Effector memory CD4-positive, alpha-beta T cell (primary cell): ENCODE data around the gene SCN1A.
"Not testable (repeated sequence)": the region's sequence is repeated elsewhere in the genome, so short reads cannot be mapped to it uniquely, and the experiment has no call there.

Experiments
- DNase-seq, 3 donors: peaks; one replicate each; pipeline ENCODE4 v3.0.0-alpha.2; 2020
- H3K27ac ChIP-seq: 2 replicates; pipeline ENCODE4 v1.7.0; 2013; ENCODE audit warnings: mild to moderate bottlenecking, low read length, moderate library complexity; ENCODE audit not compliant: insufficient read depth, poor library complexity, severe bottlenecking
- H3K27me3 ChIP-seq: replicated peaks from 2 replicates; pipeline ENCODE4 v1.7.0; 2013; ENCODE audit warnings: mild to moderate bottlenecking, low read length; ENCODE audit not compliant: insufficient read depth, control insufficient read depth, poor library complexity, severe bottlenecking
- H3K36me3 ChIP-seq: 2 replicates; pipeline ENCODE4 v1.7.0; 2013; ENCODE audit warnings: mild to moderate bottlenecking, low read length, moderate library complexity; ENCODE audit not compliant: control insufficient read depth, insufficient read depth
- H3K4me1 ChIP-seq: 2 replicates; pipeline ENCODE4 v1.7.0; 2013; ENCODE audit warnings: low read length, mild to moderate bottlenecking; ENCODE audit not compliant: control insufficient read depth, insufficient read depth, poor library complexity, severe bottlenecking
- H3K4me3 ChIP-seq: 2 replicates; pipeline ENCODE4 v1.7.0; 2013; ENCODE audit warnings: low read length, low read depth, mild to moderate bottlenecking; ENCODE audit not compliant: insufficient read depth, poor library complexity, severe bottlenecking
- H3K9me3 ChIP-seq: 2 replicates; pipeline ENCODE4 v1.7.0; 2013; ENCODE audit warnings: mild to moderate bottlenecking, low read length, moderate library complexity; ENCODE audit not compliant: control insufficient read depth

SCN1A gene

DNA sequence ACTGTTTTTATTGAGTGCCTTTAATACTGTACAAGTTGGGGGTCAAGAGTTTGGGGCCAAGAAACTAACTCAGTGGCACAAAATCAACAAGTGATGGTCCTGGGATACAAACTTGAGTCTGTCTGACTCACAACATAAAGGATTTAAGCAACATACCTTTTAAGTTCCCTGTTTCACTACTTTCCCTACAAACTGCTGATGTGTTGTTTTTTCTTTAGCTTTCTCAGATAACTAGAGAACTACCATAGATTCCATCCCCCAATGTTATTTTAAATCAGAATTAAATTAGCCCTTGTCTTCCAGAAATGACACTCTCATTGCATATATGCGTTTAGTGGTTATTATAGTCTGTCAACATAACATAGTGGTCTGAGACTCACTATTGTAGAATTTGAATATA lies 116.2 kb downstream of the SCN1A start:
- no peaks in the 10 kb centered on the region for H3K9me3 ChIP-seq
- H3K4me3 ChIP-seq = no peak overlapping the region
- H3K4me1 ChIP-seq = no peaks in the 10 kb centered on the region
- H3K27me3 ChIP-seq = no peaks in the 10 kb centered on the region
- DNase-seq = no peak
- no peak overlapping the region for H3K27ac ChIP-seq
- no peaks in the 10 kb centered on the region for H3K36me3 ChIP-seq

GRCh38 chr2:166000401-166000800 lies 127.4 kb downstream of the SCN1A start:
- no peaks in the 10 kb centered on the region for H3K27me3 ChIP-seq
- H3K4me1 ChIP-seq = no peaks in the 10 kb centered on the region
- no peaks in the 10 kb centered on the region for H3K9me3 ChIP-seq
- no peak overlapping the region for H3K27ac ChIP-seq
- H3K4me3 ChIP-seq = no peak overlapping the region
- no peaks in the 10 kb centered on the region for H3K36me3 ChIP-seq
- DNase-seq = no peak

DNA sequence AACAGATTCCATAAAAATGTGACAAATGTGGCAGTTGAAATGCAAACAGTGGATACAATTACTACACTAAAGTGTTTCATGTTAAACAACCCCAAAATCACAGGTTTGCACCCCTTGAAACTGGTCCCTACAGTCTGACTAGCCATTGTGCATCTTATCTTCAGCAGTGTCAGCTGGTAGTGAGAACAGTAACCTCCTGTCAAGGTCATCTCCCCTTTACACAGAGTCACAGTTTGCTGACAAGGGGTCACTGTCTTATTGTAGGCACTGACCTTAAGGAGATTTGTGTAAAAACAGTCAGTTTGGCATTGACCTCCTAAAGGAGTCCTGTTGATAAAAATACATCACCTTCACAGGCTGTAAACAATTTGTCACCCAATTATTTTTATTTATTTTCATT lies 137.0 kb downstream of the SCN1A start:
- H3K27ac ChIP-seq = no peak overlapping the region
- no peak overlapping the region for H3K4me3 ChIP-seq
- DNase-seq = no peak
- no peaks in the 10 kb centered on the region for H3K27me3 ChIP-seq
- H3K36me3 ChIP-seq = no peaks in the 10 kb centered on the region
- no peaks in the 10 kb centered on the region for H3K4me1 ChIP-seq
- no peaks in the 10 kb centered on the region for H3K9me3 ChIP-seq

DNA sequence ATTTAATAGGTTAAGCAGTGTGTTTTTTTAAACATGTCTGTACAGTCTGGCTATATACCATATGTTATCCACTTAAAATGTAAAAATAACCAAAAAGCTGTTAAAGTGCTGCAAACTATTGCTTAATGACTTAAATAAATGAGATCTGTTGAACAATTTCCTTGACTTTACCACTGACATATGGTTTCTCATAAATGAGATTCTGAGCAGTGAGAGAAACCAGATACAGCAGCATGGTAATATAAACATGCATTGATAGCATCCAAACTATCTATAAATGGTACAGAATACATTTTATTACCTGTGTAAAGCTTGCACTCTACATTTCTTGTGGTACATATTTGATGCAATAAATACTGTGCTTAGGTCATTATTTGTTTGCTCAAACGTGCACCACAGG lies 138.0 kb downstream of the SCN1A start:
- Histone ChIP-seq H3K4me3 (no peak overlapping the region), H3K27ac (no peak overlapping the region), H3K36me3 (no peaks in the 10 kb centered on the region), H3K27me3 (no peaks in the 10 kb centered on the region), H3K4me1 (no peaks in the 10 kb centered on the region), H3K9me3 (no peaks in the 10 kb centered on the region)
- no peak for DNase-seq

- no peak for DNase-seq
Observed at GRCh38 chr2:165985120-165985519, 142.7 kb downstream of the SCN1A start.

DNA sequence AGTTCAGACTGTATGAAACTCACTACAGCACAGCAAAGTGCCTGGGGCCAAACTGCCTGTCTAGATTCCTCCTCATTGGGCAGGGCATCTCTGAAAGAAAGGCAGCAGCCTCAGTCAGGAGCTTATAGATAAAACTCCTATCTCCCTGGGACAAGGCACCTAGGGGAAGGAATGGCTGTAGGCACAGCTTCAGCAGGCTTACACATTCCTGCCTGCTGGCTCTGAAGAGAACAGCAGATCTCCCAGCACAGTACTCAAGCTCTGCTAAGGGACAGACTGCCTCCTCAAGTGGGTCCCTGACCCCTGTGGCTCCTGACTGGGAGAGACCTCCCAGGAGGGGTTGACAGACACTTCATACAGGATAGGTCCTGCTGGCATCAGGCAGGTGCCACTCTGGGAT lies 155.7 kb downstream of the SCN1A start:
- not testable (repeated sequence) for H3K36me3 ChIP-seq, DNase-seq

More at GRCh38 chr2:165985120-165985519, 142.7 kb downstream of the SCN1A start:
- no peaks in the 10 kb centered on the region for H3K9me3 ChIP-seq
- H3K36me3 ChIP-seq = no peaks in the 10 kb centered on the region
- no peak overlapping the region for H3K4me3 ChIP-seq
- no peak overlapping the region for H3K27ac ChIP-seq
- H3K27me3 ChIP-seq = no peaks in the 10 kb centered on the region
- no peaks in the 10 kb centered on the region for H3K4me1 ChIP-seq

GRCh38 chr2:165970663-165971062 lies 157.2 kb downstream of the SCN1A start:
- Histone ChIP-seq H3K4me1 (no peaks in the 10 kb centered on the region), H3K9me3 (no peaks in the 10 kb centered on the region), H3K4me3 (no peak overlapping the region), H3K27ac (no peak overlapping the region), H3K36me3 (no peaks in the 10 kb centered on the region), H3K27me3 (no peaks in the 10 kb centered on the region)
- no peak for DNase-seq

More for the DNA sequence above, 155.7 kb downstream of the SCN1A start:
- not testable (repeated sequence) for H3K27me3 ChIP-seq, H3K4me3 ChIP-seq, H3K27ac ChIP-seq, H3K4me1 ChIP-seq, H3K9me3 ChIP-seq

DNA sequence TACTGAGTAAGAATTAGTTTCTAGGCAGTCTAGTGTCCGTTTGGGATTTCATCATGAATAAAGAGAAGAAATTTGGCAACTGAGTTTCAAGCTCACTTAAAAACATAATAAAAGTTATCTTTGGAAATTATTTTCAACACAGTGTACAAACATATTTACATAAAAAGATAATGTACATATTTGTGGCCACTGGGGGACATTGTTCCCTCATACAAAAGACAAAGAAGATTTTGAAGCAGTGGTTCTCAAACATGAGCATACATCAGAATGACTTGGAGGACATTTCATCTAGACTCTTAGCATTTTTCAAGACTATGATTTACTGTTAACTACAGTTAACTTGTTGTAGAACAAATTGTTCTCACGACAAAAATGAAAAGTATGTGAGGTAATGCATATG lies 158.6 kb downstream of the SCN1A start:
- DNase-seq = no peak

DNA sequence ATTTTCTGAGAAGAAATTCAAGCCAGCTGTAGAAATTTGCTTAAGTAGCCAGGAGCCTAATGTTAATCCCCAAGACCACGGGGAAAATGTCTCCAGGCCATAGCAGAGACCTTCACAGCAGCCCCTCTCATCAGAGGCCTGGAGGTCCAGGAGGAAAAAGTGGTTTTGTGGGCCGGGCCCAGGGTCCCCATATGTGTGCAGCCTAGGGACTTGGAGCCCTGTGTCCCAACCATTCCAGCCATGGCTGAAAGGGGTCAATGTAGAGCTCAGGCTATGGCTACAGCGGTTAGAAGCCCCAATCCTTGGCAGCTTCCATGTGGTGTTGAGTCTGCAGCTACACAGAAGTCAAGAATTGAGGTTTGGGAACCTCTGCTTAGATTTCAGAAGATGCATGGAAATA lies 160.1 kb downstream of the SCN1A start:
- DNase-seq = no peak
- Histone ChIP-seq H3K4me1 (no peaks in the 10 kb centered on the region), H3K4me3 (no peak overlapping the region), H3K27me3 (no peaks in the 10 kb centered on the region), H3K36me3 (no peaks in the 10 kb centered on the region), H3K27ac (no peak overlapping the region), H3K9me3 (no peaks in the 10 kb centered on the region)

More for the DNA sequence above, 158.6 kb downstream of the SCN1A start:
- no peaks in the 10 kb centered on the region for H3K9me3 ChIP-seq
- no peaks in the 10 kb centered on the region for H3K4me1 ChIP-seq
- H3K27me3 ChIP-seq = no peaks in the 10 kb centered on the region
- no peaks in the 10 kb centered on the region for H3K36me3 ChIP-seq
- H3K27ac ChIP-seq = no peak overlapping the region
- no peak overlapping the region for H3K4me3 ChIP-seq

DNA sequence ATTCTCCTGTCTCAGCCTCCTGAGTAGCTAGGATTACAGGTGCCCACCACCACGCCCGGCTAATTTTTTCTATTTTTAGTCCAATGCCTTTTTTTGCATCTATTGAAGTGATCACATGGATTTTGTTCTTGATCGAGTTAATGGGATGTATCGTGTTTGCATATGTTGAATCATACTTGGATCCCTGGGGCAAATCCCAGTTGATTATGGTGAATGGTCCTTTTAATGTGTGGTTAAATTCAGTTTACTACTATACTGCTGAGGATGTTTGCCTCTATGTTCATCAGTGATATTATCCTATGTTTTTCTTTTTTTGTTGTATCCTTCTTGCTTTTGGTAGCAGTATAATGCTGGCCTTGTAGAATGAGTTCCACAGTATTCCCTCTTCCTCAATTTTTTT lies 166.0 kb downstream of the SCN1A start:
- no peak overlapping the region for H3K4me3 ChIP-seq
- no peaks in the 10 kb centered on the region for H3K4me1 ChIP-seq
- no peak overlapping the region for H3K27ac ChIP-seq
- no peaks in the 10 kb centered on the region for H3K9me3 ChIP-seq
- no peaks in the 10 kb centered on the region for H3K36me3 ChIP-seq
- no peaks in the 10 kb centered on the region for H3K27me3 ChIP-seq
- DNase-seq = no peak

- no peaks in the 10 kb centered on the region for H3K36me3 ChIP-seq
- H3K4me3 ChIP-seq = no peak overlapping the region
- no peaks in the 10 kb centered on the region for H3K9me3 ChIP-seq
- peaks cover 4% of the 10 kb centered on the region for H3K4me1 ChIP-seq
- DNase-seq = no peak
- no peaks in the 10 kb centered on the region for H3K27me3 ChIP-seq
- H3K27ac ChIP-seq = no peak overlapping the region
Observed at GRCh38 chr2:165959371-165959770, 168.4 kb downstream of the SCN1A start.
